IPS DF 6.9 (cell line): ENCODE data around the gene KRTAP20-2.

Experiments
- DNase-seq: peaks from one replicate; pipeline ENCODE4 v3.0.0-alpha.2; 2013; ENCODE audit warnings: low read depth, low spot score
- H3K27ac ChIP-seq: one replicate; pipeline ENCODE4 v1.5.1; 2013; ENCODE audit warnings: low read length, control low read depth
- H3K27me3 ChIP-seq: 2 replicates; pipeline ENCODE4 v1.6.1; 2013; ENCODE audit warnings: mild to moderate bottlenecking, low read length; ENCODE audit not compliant: control insufficient read depth, insufficient read depth
- H3K36me3 ChIP-seq: 2 replicates; pipeline ENCODE4 v1.6.1; 2013; ENCODE audit warnings: low read length; ENCODE audit not compliant: control insufficient read depth, insufficient read depth
- H3K4me1 ChIP-seq: 2 replicates; pipeline ENCODE4 v1.6.1; 2013; ENCODE audit warnings: low read length; ENCODE audit not compliant: control insufficient read depth, insufficient read depth
- H3K4me3 ChIP-seq: 2 replicates; pipeline ENCODE4 v1.5.1; 2013; ENCODE audit warnings: mild to moderate bottlenecking, low read length
- H3K9me3 ChIP-seq: 2 replicates; pipeline ENCODE4 v1.6.1; 2013; ENCODE audit warnings: low read length, inconsistent platforms; ENCODE audit not compliant: control insufficient read depth, insufficient read depth
- WGBS: extraction: QIAGEN DNeasy Blood & Tissue Kit; methylation state at CpG from one replicate; pipeline ENCODE4 v1.1.7; 2013; ENCODE audit warnings: mixed read lengths, missing lambda C conversion rate; ENCODE audit not compliant: insufficient read length, insufficient coverage; 5-methylcytosine and 5-hydroxymethylcytosine counted together

KRTAP20-2 gene

DNA sequence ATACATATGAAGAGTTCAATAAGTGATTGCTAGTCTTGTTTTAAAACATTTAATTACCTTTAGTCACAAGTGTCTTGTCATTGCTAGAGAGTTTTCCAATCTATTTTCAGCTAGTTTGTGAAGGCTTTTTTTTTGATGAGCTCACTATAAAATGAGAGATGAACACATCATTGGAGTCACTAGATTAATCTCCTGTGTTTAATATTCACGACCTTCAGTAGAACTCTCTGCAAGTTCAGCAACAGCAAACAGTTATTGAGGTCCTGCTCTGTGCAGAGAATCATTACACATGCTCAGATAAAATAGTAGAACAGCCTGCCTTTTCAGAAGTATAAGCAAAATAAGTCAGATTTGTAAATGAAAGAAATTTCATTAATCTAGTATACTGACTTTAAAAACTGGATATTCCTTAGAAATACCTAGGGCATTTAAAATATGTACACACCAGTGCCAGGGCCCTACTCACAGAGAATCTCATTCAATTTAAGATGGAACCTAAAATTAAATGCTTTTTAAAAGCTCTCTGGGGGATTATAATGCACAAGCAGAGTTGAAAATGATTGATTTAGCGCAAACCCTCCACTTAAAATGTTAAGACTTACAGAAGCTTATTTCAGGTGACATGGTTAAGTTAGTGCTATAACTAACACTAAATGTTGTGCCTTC is 38.1 kb downstream of the KRTAP20-2 start:
- no peaks in the 10 kb centered on the region for H3K36me3 ChIP-seq
- H3K4me1 ChIP-seq, result no peaks in the 10 kb centered on the region
- no peak overlapping the region for H3K27ac ChIP-seq
- H3K27me3 ChIP-seq, result no peaks in the 10 kb centered on the region
- no CpG with 5 or more reads among the region's 2 CpGs for WGBS
- no peak for DNase-seq
- H3K4me3 ChIP-seq, result no peak overlapping the region
- H3K9me3 ChIP-seq, result peaks cover 8% of the 10 kb centered on the region

DNA sequence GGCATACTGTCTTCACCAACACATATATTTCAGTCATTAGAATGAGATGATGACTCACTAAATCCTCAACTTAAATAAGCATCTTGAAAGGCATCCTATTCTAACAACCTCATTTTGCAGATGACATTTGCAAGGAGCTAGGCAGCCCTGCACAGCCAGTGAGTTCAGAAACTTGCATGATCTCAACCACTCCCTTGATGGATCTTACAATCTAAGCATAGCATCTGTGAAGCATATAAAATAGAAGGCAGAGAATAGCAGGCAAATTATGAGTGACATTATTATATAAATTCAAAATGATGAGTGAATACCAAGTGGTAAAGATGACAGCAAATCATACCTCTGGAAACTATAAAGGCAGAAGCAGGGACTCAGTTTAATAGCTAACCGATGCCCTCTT is 39.3 kb downstream of the KRTAP20-2 start:
- Histone ChIP-seq H3K4me3 (no peak overlapping the region), H3K27ac (no peak overlapping the region), H3K36me3 (no peaks in the 10 kb centered on the region), H3K27me3 (no peaks in the 10 kb centered on the region), H3K4me1 (no peaks in the 10 kb centered on the region), H3K9me3 (peaks cover 6% of the 10 kb centered on the region; the same call in 1 of the 2 replicates)
- DNase-seq, result no peak
- no CpG with 5 or more reads among the region's 1 CpG for WGBS

DNA sequence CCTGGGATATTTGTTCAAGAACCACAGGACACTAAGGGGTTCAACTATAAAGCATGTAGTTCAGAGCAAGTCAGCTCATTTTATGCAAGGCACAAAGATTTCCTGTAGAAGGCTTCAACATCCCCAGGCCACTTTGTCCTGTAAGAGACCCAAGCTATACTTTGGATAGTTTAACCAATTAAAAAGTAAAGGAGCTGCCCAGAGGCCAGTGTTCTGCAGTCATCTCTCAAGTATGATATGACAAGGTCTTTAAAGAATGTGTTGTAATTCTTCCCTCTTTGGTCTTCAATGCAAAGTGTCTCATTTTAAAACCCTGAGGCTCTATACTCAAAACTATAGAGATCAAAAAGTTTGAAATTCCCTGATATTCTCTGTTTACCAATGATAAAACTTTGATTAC is 41.7 kb downstream of the KRTAP20-2 start:
- no peaks in the 10 kb centered on the region for H3K4me1 ChIP-seq
- H3K36me3 ChIP-seq, result no peaks in the 10 kb centered on the region
- no peaks in the 10 kb centered on the region; the same call in 1 of the 2 replicates for H3K27me3 ChIP-seq
- H3K4me3 ChIP-seq, result no peak overlapping the region
- H3K27ac ChIP-seq, result no peak overlapping the region
- H3K9me3 ChIP-seq, result peaks cover 8% of the 10 kb centered on the region
- DNase-seq, result no peak

DNA sequence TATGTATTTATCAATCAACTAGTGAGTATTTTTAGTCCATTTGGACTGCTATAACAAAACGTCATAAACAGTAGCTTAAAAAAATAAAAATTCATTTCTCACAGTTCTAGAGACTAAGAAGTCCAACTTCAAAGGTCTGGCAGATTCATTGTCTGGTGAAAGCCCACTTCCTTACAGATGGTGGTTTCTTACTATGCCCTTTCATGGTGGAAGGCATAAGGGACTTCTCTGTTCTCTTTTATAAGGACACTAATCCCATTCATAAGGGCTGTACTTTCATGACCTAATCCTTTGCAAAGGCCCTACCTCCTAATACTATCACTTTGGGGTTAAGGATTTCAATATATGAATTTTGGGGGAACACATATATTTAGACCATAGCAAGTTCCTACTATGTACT is 45.6 kb downstream of the KRTAP20-2 start:
- H3K9me3 ChIP-seq, result peaks cover 4% of the 10 kb centered on the region
- WGBS, result no CpG with 5 or more reads among the region's 1 CpG
- H3K27ac ChIP-seq, result no peak overlapping the region
- no peak overlapping the region for H3K4me3 ChIP-seq
- no peak for DNase-seq
- H3K36me3 ChIP-seq, result no peaks in the 10 kb centered on the region
- H3K4me1 ChIP-seq, result no peaks in the 10 kb centered on the region
- no peaks in the 10 kb centered on the region; the same call in 1 of the 2 replicates for H3K27me3 ChIP-seq

DNA sequence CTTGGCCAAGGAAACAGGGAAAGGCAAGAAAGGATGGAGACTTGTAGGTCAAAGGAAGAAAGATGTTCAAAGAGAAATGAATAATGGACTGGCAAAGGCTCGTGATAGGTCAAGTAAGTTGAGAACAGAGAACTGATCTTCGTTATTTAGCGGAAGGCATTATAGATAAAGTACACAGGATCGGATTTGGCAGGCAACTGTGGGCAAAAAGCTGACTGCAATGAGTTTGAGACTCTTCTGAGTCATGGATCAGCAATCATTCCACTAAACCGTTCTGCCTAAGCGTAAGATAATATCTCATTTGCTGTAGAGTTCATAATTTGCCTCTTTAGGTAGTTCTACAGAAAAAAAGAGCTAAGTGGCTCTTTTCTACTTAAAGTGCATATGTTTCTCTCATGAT is 49.5 kb downstream of the KRTAP20-2 start:
- no peaks in the 10 kb centered on the region for H3K36me3 ChIP-seq
- H3K27ac ChIP-seq, result no peak overlapping the region
- peaks cover 7% of the 10 kb centered on the region for H3K9me3 ChIP-seq
- no peak for DNase-seq
- H3K4me3 ChIP-seq, result no peak overlapping the region
- no peaks in the 10 kb centered on the region; the same call in 1 of the 2 replicates for H3K27me3 ChIP-seq
- WGBS, result no CpG with 5 or more reads among the region's 6 CpGs
- no peaks in the 10 kb centered on the region for H3K4me1 ChIP-seq
